Measurements from ENCODE around the gene KPNA6.

DNA sequence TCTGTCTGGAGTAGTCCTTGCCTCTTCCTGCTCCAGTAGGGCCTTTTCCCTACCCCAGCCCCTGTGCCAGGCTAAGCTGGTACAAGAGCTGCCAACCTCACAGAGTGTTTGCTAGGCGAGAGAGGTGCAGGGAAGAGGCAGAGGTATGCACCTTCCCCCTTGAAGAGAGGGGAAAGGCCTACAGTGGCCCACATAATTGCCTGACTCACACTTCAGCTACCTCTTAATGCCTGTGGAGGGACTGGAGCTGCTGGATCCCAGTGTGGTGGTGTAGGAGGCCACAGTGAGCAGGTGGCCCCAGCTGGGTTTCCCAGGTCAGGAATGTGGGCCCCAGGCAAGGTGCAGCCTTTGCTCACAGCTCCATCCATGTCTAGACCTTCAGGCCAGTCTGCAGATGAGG is 89.2 kb downstream of the KPNA6 start:
- TF ChIP-seq, protein P1, sequence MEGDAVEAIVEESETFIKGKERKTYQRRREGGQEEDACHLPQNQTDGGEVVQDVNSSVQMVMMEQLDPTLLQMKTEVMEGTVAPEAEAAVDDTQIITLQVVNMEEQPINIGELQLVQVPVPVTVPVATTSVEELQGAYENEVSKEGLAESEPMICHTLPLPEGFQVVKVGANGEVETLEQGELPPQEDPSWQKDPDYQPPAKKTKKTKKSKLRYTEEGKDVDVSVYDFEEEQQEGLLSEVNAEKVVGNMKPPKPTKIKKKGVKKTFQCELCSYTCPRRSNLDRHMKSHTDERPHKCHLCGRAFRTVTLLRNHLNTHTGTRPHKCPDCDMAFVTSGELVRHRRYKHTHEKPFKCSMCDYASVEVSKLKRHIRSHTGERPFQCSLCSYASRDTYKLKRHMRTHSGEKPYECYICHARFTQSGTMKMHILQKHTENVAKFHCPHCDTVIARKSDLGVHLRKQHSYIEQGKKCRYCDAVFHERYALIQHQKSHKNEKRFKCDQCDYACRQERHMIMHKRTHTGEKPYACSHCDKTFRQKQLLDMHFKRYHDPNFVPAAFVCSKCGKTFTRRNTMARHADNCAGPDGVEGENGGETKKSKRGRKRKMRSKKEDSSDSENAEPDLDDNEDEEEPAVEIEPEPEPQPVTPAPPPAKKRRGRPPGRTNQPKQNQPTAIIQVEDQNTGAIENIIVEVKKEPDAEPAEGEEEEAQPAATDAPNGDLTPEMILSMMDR (IDR thresholded peaks at IDR 0.05): no peak
- TF ChIP-seq POLR2A (IDR thresholded peaks at IDR 0.05): no peak

Data from vagina (tissue), 2 donors.